ENCODE measurements around the gene NECTIN4. TPM values are rescaled to one million over a fixed set of nuclear protein-coding genes. Genes with fewer than 3 reads are reported as not detected.

The NECTIN4 gene
- total RNA-seq, 1 donor: under 0.01 TPM

- H3K27me3 ChIP-seq (ENCODE audit: insufficient read depth, low read length): no peaks in the 10 kb centered on the region
- no peaks in the 10 kb centered on the region for H3K79me2 ChIP-seq (ENCODE audit: insufficient read depth, low read length)
- no peaks in the 10 kb centered on the region for H3K36me3 ChIP-seq (ENCODE audit: insufficient read depth, low read length)
- H3K4me1 ChIP-seq (ENCODE audit: insufficient read depth, low read length): no peaks in the 10 kb centered on the region
- H2AFZ ChIP-seq (ENCODE audit: low read length): no peak overlapping the region
- TF ChIP-seq CTCF (IDR thresholded peaks at IDR 0.05; ENCODE audit: extremely low read depth, low read depth, low read length): no peak
- no peak overlapping the region for H3K4me2 ChIP-seq (ENCODE audit: insufficient read depth, low read length)
- no peaks in the 10 kb centered on the region for H3K9me3 ChIP-seq (ENCODE audit: low read depth, low read length)
- H3K4me3 ChIP-seq (ENCODE audit: insufficient read depth, low read length): no peak overlapping the region
- DNase-seq (ENCODE audit: insufficient read length, low spot score, missing footprints): peak; percentile 55
- no peak overlapping the region for H3K27ac ChIP-seq (ENCODE audit: low read depth, low read length)
- H4K20me1 ChIP-seq (ENCODE audit: insufficient read depth, low read length): no peaks in the 10 kb centered on the region
Measured at GRCh38 chr1:161072751-161073449, 16.5 kb downstream of the NECTIN4 start.

- Histone ChIP-seq H3K79me2 (ENCODE audit: insufficient read depth, low read length) (no peaks in the 10 kb centered on the region), H4K20me1 (ENCODE audit: insufficient read depth, low read length) (no peaks in the 10 kb centered on the region), H3K27ac (ENCODE audit: low read depth, low read length) (no peak overlapping the region), H3K9me3 (ENCODE audit: low read depth, low read length) (no peaks in the 10 kb centered on the region), H3K4me3 (ENCODE audit: insufficient read depth, low read length) (no peak overlapping the region), H3K27me3 (ENCODE audit: insufficient read depth, low read length) (no peaks in the 10 kb centered on the region), H2AFZ (ENCODE audit: low read length) (no peak overlapping the region), H3K4me1 (ENCODE audit: insufficient read depth, low read length) (no peaks in the 10 kb centered on the region), H3K4me2 (ENCODE audit: insufficient read depth, low read length) (no peak overlapping the region), H3K36me3 (ENCODE audit: insufficient read depth, low read length) (no peaks in the 10 kb centered on the region)
- TF ChIP-seq CTCF (IDR thresholded peaks at IDR 0.05; ENCODE audit: extremely low read depth, low read depth, low read length): peak; percentile 77
- DNase-seq (ENCODE audit: insufficient read length, low spot score, missing footprints): peak; percentile 93
Measured at GRCh38 chr1:161071886-161072371, 17.4 kb downstream of the NECTIN4 start.

- no peaks in the 10 kb centered on the region for H4K20me1 ChIP-seq (ENCODE audit: insufficient read depth, low read length)
- no peaks in the 10 kb centered on the region for H3K9me3 ChIP-seq (ENCODE audit: low read depth, low read length)
- no peak for DNase-seq (ENCODE audit: insufficient read length, low spot score, missing footprints)
- no peaks in the 10 kb centered on the region for H3K27me3 ChIP-seq (ENCODE audit: insufficient read depth, low read length)
- H3K4me2 ChIP-seq (ENCODE audit: insufficient read depth, low read length): no peak overlapping the region
- H3K27ac ChIP-seq (ENCODE audit: low read depth, low read length): no peak overlapping the region
- no peaks in the 10 kb centered on the region for H3K79me2 ChIP-seq (ENCODE audit: insufficient read depth, low read length)
- H3K4me1 ChIP-seq (ENCODE audit: insufficient read depth, low read length): no peaks in the 10 kb centered on the region
- H3K4me3 ChIP-seq (ENCODE audit: insufficient read depth, low read length): no peak overlapping the region
- no peaks in the 10 kb centered on the region for H3K36me3 ChIP-seq (ENCODE audit: insufficient read depth, low read length)
- no peak for TF ChIP-seq CTCF (IDR thresholded peaks at IDR 0.05; ENCODE audit: extremely low read depth, low read depth, low read length)
- H2AFZ ChIP-seq (ENCODE audit: low read length): peak overlapping the region; percentile 22
Measured at GRCh38 chr1:161070761-161071160, 18.6 kb downstream of the NECTIN4 start.

GRCh38 chr1:161069731-161070270, 19.6 kb downstream of the NECTIN4 start, which contains the start of gene ARHGAP30:
Gene ARHGAP30, minus strand, starts transcription at chr1:161069891. Its CDS starts 267 bp downstream, at chr1:161069624.
- no peaks in the 10 kb centered on the region for H3K79me2 ChIP-seq (ENCODE audit: insufficient read depth, low read length)
- H2AFZ ChIP-seq (ENCODE audit: low read length): peak within 1 kb of the TSS; percentile 29
- TF ChIP-seq CTCF (IDR thresholded peaks at IDR 0.05; ENCODE audit: extremely low read depth, low read depth, low read length): no peak
- no peak within 1 kb of the TSS for H3K4me3 ChIP-seq (ENCODE audit: insufficient read depth, low read length)
- no peaks in the 10 kb centered on the region for H3K27me3 ChIP-seq (ENCODE audit: insufficient read depth, low read length)
- no peak within 1 kb of the TSS for H3K27ac ChIP-seq (ENCODE audit: low read depth, low read length)
- no peaks in the 10 kb centered on the region for H3K9me3 ChIP-seq (ENCODE audit: low read depth, low read length)
- no peaks in the 10 kb centered on the region for H4K20me1 ChIP-seq (ENCODE audit: insufficient read depth, low read length)
- no peaks in the 10 kb centered on the region for H3K36me3 ChIP-seq (ENCODE audit: insufficient read depth, low read length)
- H3K4me1 ChIP-seq (ENCODE audit: insufficient read depth, low read length): no peaks in the 10 kb centered on the region
- no peak within 1 kb of the TSS for H3K4me2 ChIP-seq (ENCODE audit: insufficient read depth, low read length)
- DNase-seq (ENCODE audit: insufficient read length, low spot score, missing footprints): peak; percentile 62
